Esophagus squamous epithelium (tissue), 5 donors: Measurements from ENCODE around the gene NKAP. TPM values are rescaled to one million over a fixed set of nuclear protein-coding genes. Genes with fewer than 3 reads are reported as not detected.

Experiments used
- DNase-seq: peaks from one replicate; lab custom pipeline; 2025; lab: John Stamatoyannopoulos, UW
- H3K27ac ChIP-seq, 4 donors: fragments of 200-600 bp; sonication (generic); one replicate each; pipeline ENCODE4 v1.5.1; 2016 to 2019; ENCODE audit warnings: mild to moderate bottlenecking in 1 of 4
- H3K27me3 ChIP-seq, 4 donors: fragments of 200-600 bp; sonication (generic); 1 replicate in 3 of 4; 2 replicates in 1 of 4; pipeline versions ENCODE4 v1.5.1 to v1.6.0; 2017 to 2021; ENCODE audit warnings: antibody characterized with exemption in 1 of 4
- H3K36me3 ChIP-seq, 3 donors: fragments of 200-600 bp; sonication (generic); one replicate each; pipeline ENCODE4 v1.5.1; 2016 to 2019
- H3K4me1 ChIP-seq, 3 donors: fragments of 200-600 bp; sonication (generic); one replicate each; pipeline ENCODE4 v1.5.1; 2017 to 2019
- H3K4me3 ChIP-seq, 4 donors: fragments of 200-600 bp; sonication (generic); 1 replicate in 3 of 4; 2 replicates in 1 of 4; pipeline ENCODE4 v1.5.1; 2016 to 2019; ENCODE audit warnings: mild to moderate bottlenecking in 2 of 4, moderate library complexity in 1 of 4
- H3K9me3 ChIP-seq, 3 donors: fragments of 200-600 bp; sonication (generic); one replicate each; pipeline ENCODE4 v1.5.1; 2016 to 2019
- POLR2A ChIP-seq, 4 donors: fragments of 450-650 bp; IDR thresholded peaks; one replicate each; pipeline ENCODE4 v1.6.1; 2017; ENCODE audit warnings: antibody characterized with exemption in 4 of 4, mild to moderate bottlenecking in 4 of 4, moderate library complexity in 3 of 4
- WGBS, 2 donors: methylation state at CpG; one replicate each; pipeline ENCODE4 v1.1.5; 2018; 5-methylcytosine and 5-hydroxymethylcytosine counted together
- intact Hi-C: fragments of 100-400 bp; cut with DNase I; formaldehyde crosslinking; loops from one replicate; pipeline ENCODE4 v1.15.0; 2022
- total RNA-seq, 4 donors: library from RNA; depleted of rRNA; stranded (reverse); fragments of >200 nt; gene quantifications; one replicate each; pipeline ENCODE4 v1.1.0, GENCODE V29; 2016
- TF ChIP-seq, protein P1 (sequence below), 6 experiments: fragments of 450-650 bp in 4 of 6; fragments of 200-600 bp in 2 of 6; sonication (generic) in 2 of 6; IDR thresholded peaks; one replicate each; pipeline ENCODE4 v1.5.1; 2016 to 2019; ENCODE audit warnings: antibody characterized with exemption in 6 of 6, mild to moderate bottlenecking in 4 of 6, moderate library complexity in 4 of 6
- donor health status: DM: yes; HTN: yes; CAD: no.

Gene NKAP
- total RNA-seq, 4 donors from 2014 or later, result 2.2 to 5.0 (median 2.6) TPM

DNA sequence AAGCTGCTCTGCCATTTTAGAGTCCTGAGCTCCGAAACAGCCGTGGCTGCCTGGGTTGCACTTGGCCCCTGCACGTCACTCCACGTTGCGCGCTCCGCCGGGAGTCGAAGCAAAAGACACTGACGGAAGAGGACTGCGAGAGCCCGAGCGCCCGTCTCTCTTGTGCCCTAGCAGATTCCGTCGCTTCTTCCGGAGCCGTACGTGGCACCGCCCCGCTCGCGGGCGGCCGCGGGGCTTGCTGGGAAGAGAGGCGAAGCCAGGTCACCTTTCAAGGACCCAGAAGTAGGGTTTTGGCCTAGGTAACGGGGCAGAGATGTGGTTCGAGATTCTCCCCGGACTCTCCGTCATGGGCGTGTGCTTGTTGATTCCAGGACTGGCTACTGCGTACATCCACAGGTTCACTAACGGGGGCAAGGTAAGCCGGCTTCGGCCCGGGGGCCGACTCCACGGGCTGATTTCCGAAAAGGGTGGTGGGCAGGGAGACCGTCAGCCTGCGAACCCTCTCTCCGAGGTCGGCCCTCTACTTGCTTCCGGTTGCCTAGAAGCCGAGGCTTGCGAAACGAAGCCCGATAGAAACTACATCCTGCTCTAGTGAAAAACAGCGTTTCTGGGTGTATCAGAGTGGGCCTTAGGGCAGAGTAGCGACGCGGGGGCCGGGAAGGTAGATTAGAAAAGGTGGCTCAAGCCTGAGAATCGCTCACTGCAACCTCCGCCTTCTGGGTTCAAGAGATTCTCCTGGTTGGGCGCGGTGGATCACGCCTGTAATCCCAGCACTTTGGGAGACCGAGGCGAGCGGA is 71.8 kb downstream of the NKAP start, which contains the start of the genes NDUFA1 and RNF113A:
Gene NDUFA1, plus strand, starts transcription at position 234 of the 797 bp plus-strand sequence. Its CDS starts 80 bp downstream, at position 314.
Gene RNF113A, minus strand, starts transcription at position 135 of the 797 bp plus-strand sequence. Its CDS starts 120 bp downstream, at position 15.
- H3K27me3 ChIP-seq, result no peaks in the 10 kb centered on the region
- H3K4me1 ChIP-seq, result peaks cover 0 to 40% (median 5%) of the 10 kb centered on the region in 3 donors
- H3K4me3 ChIP-seq, result peak within 1 kb of the TSS; percentile 51 to 73 (median 61)
- WGBS, 2 donors, result 35% methylated on average over 10 of the region's 62 CpGs; no CpG with 5 or more reads in 1 of the 2 donors
- intact Hi-C loops, result loop anchor here (10.0 kb wide), 1 partner anchor 57 kb away; no protein-coding TSS in a partner anchor
- H3K27ac ChIP-seq, result peak within 1 kb of the TSS; percentile 87 to 95 (median 92)
- TF ChIP-seq, protein P1, sequence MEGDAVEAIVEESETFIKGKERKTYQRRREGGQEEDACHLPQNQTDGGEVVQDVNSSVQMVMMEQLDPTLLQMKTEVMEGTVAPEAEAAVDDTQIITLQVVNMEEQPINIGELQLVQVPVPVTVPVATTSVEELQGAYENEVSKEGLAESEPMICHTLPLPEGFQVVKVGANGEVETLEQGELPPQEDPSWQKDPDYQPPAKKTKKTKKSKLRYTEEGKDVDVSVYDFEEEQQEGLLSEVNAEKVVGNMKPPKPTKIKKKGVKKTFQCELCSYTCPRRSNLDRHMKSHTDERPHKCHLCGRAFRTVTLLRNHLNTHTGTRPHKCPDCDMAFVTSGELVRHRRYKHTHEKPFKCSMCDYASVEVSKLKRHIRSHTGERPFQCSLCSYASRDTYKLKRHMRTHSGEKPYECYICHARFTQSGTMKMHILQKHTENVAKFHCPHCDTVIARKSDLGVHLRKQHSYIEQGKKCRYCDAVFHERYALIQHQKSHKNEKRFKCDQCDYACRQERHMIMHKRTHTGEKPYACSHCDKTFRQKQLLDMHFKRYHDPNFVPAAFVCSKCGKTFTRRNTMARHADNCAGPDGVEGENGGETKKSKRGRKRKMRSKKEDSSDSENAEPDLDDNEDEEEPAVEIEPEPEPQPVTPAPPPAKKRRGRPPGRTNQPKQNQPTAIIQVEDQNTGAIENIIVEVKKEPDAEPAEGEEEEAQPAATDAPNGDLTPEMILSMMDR (IDR thresholded peaks at IDR 0.05), result no peak
- peak in 2 of 4 donors; percentile 66 to 80 for TF ChIP-seq POLR2A (IDR thresholded peaks at IDR 0.05)
- peaks cover 0 to 20% (median 0%) of the 10 kb centered on the region in 3 donors for H3K36me3 ChIP-seq
- H3K9me3 ChIP-seq, result no peaks in the 10 kb centered on the region
- peak; percentile 44 for DNase-seq

DNA sequence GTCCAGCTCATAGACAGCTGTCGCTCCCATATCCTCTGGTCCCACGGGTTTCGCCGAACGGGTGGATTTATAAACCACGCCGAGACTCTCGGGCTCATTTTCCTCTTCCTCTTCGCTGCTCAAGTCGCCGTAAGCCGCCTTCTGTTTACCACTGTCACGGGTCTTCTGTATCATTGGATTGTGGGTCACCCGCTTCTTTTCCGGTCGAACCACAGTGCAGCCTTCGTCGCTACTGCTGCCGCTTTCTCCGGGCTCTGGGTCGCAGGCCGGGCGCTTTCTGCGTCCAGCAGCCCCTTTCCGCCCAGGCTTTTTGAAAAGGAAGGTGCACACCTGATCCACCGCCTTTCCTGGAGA is 72.3 kb downstream of the NKAP start:
- intact Hi-C loops, result loop anchor here (10.0 kb wide), 1 partner anchor 56 kb away; no protein-coding TSS in a partner anchor
- Histone ChIP-seq H3K27ac (peak overlapping the region; percentile 87 to 95 (median 92)), H3K4me1 (peaks cover 0 to 40% (median 5%) of the 10 kb centered on the region in 3 donors), H3K9me3 (no peaks in the 10 kb centered on the region), H3K27me3 (no peaks in the 10 kb centered on the region), H3K36me3 (peaks cover 0 to 14% (median 0%) of the 10 kb centered on the region in 3 donors), H3K4me3 (peak overlapping the region; percentile 51 to 73 (median 61))
- TF ChIP-seq POLR2A (IDR thresholded peaks at IDR 0.05), result no peak
- TF ChIP-seq, protein P1 (IDR thresholded peaks at IDR 0.05), result no peak
- no peak for DNase-seq
- WGBS, 2 donors, result 0 to 32% methylated on average over 4 to 23 of the region's 26 CpGs

Other genes starting within 250 kb of the NKAP start
- gene SOWAHD, start 185.2 kb downstream of the NKAP start, total RNA-seq, result under 1 TPM in 1 of 4 donors, not detected in 3; 0.38 TPM
- gene RPL39, start 152.1 kb downstream of the NKAP start, total RNA-seq, result 1,000 to 10,000 TPM; 1,415 to 8,821 (median 6,699) TPM
- gene UPF3B, start 90.8 kb downstream of the NKAP start, total RNA-seq, result 1 to 10 TPM; 2.8 to 8.0 (median 5.1) TPM
- 10 to 100 TPM in 2 of 4 donors, 1 to 10 TPM in 2; 8.1 to 23.4 (median 12.2) TPM for gene RNF113A, start 72.0 kb downstream of the NKAP start, total RNA-seq
- gene NDUFA1, start 71.9 kb downstream of the NKAP start, total RNA-seq, result 10 to 100 TPM; 54.0 to 94.7 (median 66.5) TPM
- not detected for gene AKAP14, start 47.9 kb downstream of the NKAP start, total RNA-seq
- not detected for gene RHOXF2B, start 133.9 kb upstream of the NKAP start, total RNA-seq
- gene RHOXF1, start 172.2 kb upstream of the NKAP start, total RNA-seq, result not detected
- not detected for gene RHOXF2, start 214.9 kb upstream of the NKAP start, total RNA-seq